ENCODE measurements around the gene MED23. TPM values are rescaled to one million over a fixed set of nuclear protein-coding genes. Genes with fewer than 3 reads are reported as not detected.
A peak's percentile ranks its signal among the peaks of the same experiment; 100 is the strongest.
"Not testable (repeated sequence)": the region's sequence is repeated elsewhere in the genome, so short reads cannot be mapped to it uniquely, and the experiment has no call there.

Gene MED23
- total RNA-seq, 1 donor from 2014 or later, result 37.3 TPM

DNA sequence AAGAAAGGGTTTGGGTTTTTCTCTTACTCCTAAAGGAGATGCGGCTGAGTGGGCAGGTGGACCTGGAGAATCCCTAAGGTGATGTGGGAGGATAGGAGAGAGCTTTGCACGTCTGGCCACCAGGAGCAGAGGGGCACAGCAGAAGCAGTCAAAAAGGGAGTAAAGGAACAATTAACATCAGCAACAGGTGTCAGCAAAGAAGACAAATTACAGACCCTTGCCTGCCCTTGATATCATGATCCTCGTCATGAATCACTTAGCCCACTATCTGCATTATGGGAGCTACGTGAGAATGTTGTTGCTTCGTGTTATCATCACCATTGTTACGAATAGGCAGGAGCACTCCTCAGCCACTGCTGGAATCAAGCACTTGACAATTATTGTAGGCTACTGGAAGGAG is 80.6 kb downstream of the MED23 start:
- H3K36me3 Mint-ChIP-seq, result no peaks in the 10 kb centered on the region
- no peak overlapping the region for H2AFZ ChIP-seq (replicated peaks)
- no peaks in the 10 kb centered on the region for H3K9me3 Mint-ChIP-seq
- H3K4me2 ChIP-seq, result no peak overlapping the region
- H4K20me1 ChIP-seq (ENCODE audit: low read depth), result no peaks in the 10 kb centered on the region
- H3K4me3 ChIP-seq, result no peak overlapping the region
- no peak for TF ChIP-seq EZH2 (IDR thresholded peaks at IDR 0.05)
- no peak for TF ChIP-seq CTCF (IDR thresholded peaks at IDR 0.05)
- no peak for TF ChIP-seq EZH2phosphoT487 (IDR thresholded peaks at IDR 0.05)
- no peaks in the 10 kb centered on the region for H3K36me3 ChIP-seq
- no peak overlapping the region for H3K27ac ChIP-seq
- no peak overlapping the region for H3K9ac ChIP-seq
- H3K27me3 ChIP-seq, result no peaks in the 10 kb centered on the region
- peaks cover 2% of the 10 kb centered on the region for H3K27me3 Mint-ChIP-seq (ENCODE audit: insufficient read depth, low read depth)
- no peak overlapping the region for H3K4me3 Mint-ChIP-seq
- no peaks in the 10 kb centered on the region for H3K9me3 ChIP-seq (ENCODE audit: low read depth)
- H3K79me2 ChIP-seq (ENCODE audit: low read depth), result no peaks in the 10 kb centered on the region
- no peak overlapping the region for H3K27ac Mint-ChIP-seq
- no peak for DNase-seq (ENCODE audit: low spot score)
- no peaks in the 10 kb centered on the region for H3F3A ChIP-seq (ENCODE audit: low read depth)
- no peaks in the 10 kb centered on the region for H3K4me1 Mint-ChIP-seq
- no peaks in the 10 kb centered on the region for H3K4me1 ChIP-seq

DNA sequence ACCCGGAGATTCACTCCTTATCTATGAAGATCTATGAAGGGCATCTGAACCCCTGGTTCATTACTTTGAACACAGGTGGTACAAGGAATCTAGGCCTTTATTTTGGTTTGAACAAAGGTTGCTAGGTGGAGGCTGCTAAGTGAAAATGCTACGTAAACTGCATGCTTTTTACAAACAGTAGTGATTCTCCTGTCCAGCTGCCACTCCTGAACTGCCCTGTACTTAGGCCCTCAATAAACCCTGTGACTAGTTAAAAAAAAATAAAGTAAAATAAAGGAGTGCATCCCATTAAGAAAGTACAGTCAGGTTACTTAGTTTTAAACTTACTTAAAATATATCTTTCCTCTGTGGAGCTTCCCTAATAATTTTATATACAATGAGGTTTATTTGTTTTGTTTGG is 82.7 kb downstream of the MED23 start:
- H3K36me3 Mint-ChIP-seq, result no peaks in the 10 kb centered on the region
- TF ChIP-seq EZH2 (IDR thresholded peaks at IDR 0.05) (no peak), EZH2phosphoT487 (IDR thresholded peaks at IDR 0.05) (no peak)
- no peak overlapping the region for H3K4me3 Mint-ChIP-seq
- H4K20me1 ChIP-seq (ENCODE audit: low read depth), result no peaks in the 10 kb centered on the region
- H3K4me2 ChIP-seq, result no peak overlapping the region
- H3K9ac ChIP-seq, result no peak overlapping the region
- no peaks in the 10 kb centered on the region for H3F3A ChIP-seq (ENCODE audit: low read depth)
- H3K27me3 ChIP-seq, result no peaks in the 10 kb centered on the region
- H3K9me3 Mint-ChIP-seq, result peaks cover 3% of the 10 kb centered on the region
- no peaks in the 10 kb centered on the region for H3K9me3 ChIP-seq (ENCODE audit: low read depth)
- DNase-seq (ENCODE audit: low spot score), result no peak
- H3K27ac Mint-ChIP-seq, result no peak overlapping the region
- no peak overlapping the region for H3K4me3 ChIP-seq
- no peak overlapping the region for H2AFZ ChIP-seq (replicated peaks)
- H3K4me1 Mint-ChIP-seq, result no peaks in the 10 kb centered on the region
- no peaks in the 10 kb centered on the region for H3K79me2 ChIP-seq (ENCODE audit: low read depth)
- H3K36me3 ChIP-seq, result no peaks in the 10 kb centered on the region
- H3K4me1 ChIP-seq, result no peaks in the 10 kb centered on the region
- no peak overlapping the region for H3K27ac ChIP-seq
- peaks cover 2% of the 10 kb centered on the region for H3K27me3 Mint-ChIP-seq (ENCODE audit: insufficient read depth, low read depth)

GRCh38 chr6:131538615-131539014 is 89.4 kb downstream of the MED23 start:
- not testable (repeated sequence) for H3K27ac Mint-ChIP-seq; H3K9me3 ChIP-seq (ENCODE audit: low read depth)

GRCh38 chr6:131532580-131533039 is 95.4 kb downstream of the MED23 start:
- no peak for DNase-seq (ENCODE audit: low spot score)
- TF ChIP-seq EZH2 (IDR thresholded peaks at IDR 0.05) (no peak), EZH2phosphoT487 (IDR thresholded peaks at IDR 0.05) (no peak), CTCF (IDR thresholded peaks at IDR 0.05) (no peak)
- no peaks in the 10 kb centered on the region for H3K36me3 Mint-ChIP-seq
- H3K4me1 Mint-ChIP-seq, result peaks cover 6% of the 10 kb centered on the region
- no peaks in the 10 kb centered on the region for H3F3A ChIP-seq (ENCODE audit: low read depth)
- no peak overlapping the region for H2AFZ ChIP-seq (replicated peaks)
- no peaks in the 10 kb centered on the region for H3K27me3 ChIP-seq
- peaks cover 6% of the 10 kb centered on the region for H3K9me3 Mint-ChIP-seq
- H3K27ac Mint-ChIP-seq, result no peak overlapping the region
- H3K27me3 Mint-ChIP-seq (ENCODE audit: insufficient read depth, low read depth), result peaks cover 2% of the 10 kb centered on the region
- H3K27ac ChIP-seq, result no peak overlapping the region
- no peaks in the 10 kb centered on the region for H4K20me1 ChIP-seq (ENCODE audit: low read depth)
- no peak overlapping the region for H3K4me3 Mint-ChIP-seq
- no peak overlapping the region for H3K9ac ChIP-seq
- H3K4me3 ChIP-seq, result no peak overlapping the region
- peaks cover 2% of the 10 kb centered on the region for H3K4me1 ChIP-seq
- H3K9me3 ChIP-seq (ENCODE audit: low read depth), result no peaks in the 10 kb centered on the region
- no peak overlapping the region for H3K4me2 ChIP-seq
- H3K36me3 ChIP-seq, result no peaks in the 10 kb centered on the region
- H3K79me2 ChIP-seq (ENCODE audit: low read depth), result no peaks in the 10 kb centered on the region

More at GRCh38 chr6:131538615-131539014, 89.4 kb downstream of the MED23 start:
- not testable (repeated sequence) for H2AFZ ChIP-seq (replicated peaks); H3K4me1 Mint-ChIP-seq; DNase-seq (ENCODE audit: low spot score); H3K27me3 ChIP-seq; H3K4me3 ChIP-seq; H3K27ac ChIP-seq; H3K27me3 Mint-ChIP-seq (ENCODE audit: insufficient read depth, low read depth); H3K36me3 ChIP-seq; H3K4me3 Mint-ChIP-seq; H3K9me3 Mint-ChIP-seq; H3K4me2 ChIP-seq; H4K20me1 ChIP-seq (ENCODE audit: low read depth); H3K36me3 Mint-ChIP-seq; H3F3A ChIP-seq (ENCODE audit: low read depth); H3K79me2 ChIP-seq (ENCODE audit: low read depth); H3K9ac ChIP-seq; H3K4me1 ChIP-seq

DNA sequence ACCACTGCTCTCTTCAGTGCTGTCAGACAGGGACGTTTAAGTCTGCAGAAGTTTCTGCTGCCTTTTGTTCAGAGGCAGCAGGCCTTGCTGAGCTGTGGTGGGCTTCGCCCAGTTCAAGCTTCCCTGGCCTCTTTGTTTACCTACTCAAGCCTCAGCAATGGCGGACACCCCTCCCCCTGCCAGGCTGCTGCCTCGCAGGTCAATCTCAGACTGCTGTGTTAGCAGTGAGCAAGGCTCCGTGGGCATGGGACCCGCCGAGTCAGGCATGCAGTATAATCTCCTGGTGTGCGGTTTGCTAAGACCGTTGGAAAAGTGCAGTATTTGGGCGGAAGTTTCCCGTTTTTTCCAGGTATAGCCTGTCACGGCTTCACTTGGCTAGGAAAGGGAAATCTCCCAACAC is 96.4 kb downstream of the MED23 start:
- H2AFZ ChIP-seq (replicated peaks), result peak overlapping the region; percentile 85
- H3K9me3 ChIP-seq (ENCODE audit: low read depth); H3F3A ChIP-seq (ENCODE audit: low read depth); H3K4me1 ChIP-seq; H3K9me3 Mint-ChIP-seq; H3K79me2 ChIP-seq (ENCODE audit: low read depth); H3K27me3 Mint-ChIP-seq (ENCODE audit: insufficient read depth, low read depth); H3K4me1 Mint-ChIP-seq; H3K36me3 ChIP-seq; H3K27ac ChIP-seq; H4K20me1 ChIP-seq (ENCODE audit: low read depth); H3K4me3 Mint-ChIP-seq; H3K27me3 ChIP-seq; H3K4me2 ChIP-seq; H3K9ac ChIP-seq; H3K27ac Mint-ChIP-seq; H3K36me3 Mint-ChIP-seq; H3K4me3 ChIP-seq: not testable (repeated sequence)
- DNase-seq (ENCODE audit: low spot score), result peak; percentile 12

GRCh38 chr6:131530936-131531335 is 97.1 kb downstream of the MED23 start:
- not testable (repeated sequence) for DNase-seq (ENCODE audit: low spot score); H4K20me1 ChIP-seq (ENCODE audit: low read depth); H3K27me3 ChIP-seq; H3K27ac ChIP-seq; H3K27me3 Mint-ChIP-seq (ENCODE audit: insufficient read depth, low read depth); H3K27ac Mint-ChIP-seq; H3K9me3 ChIP-seq (ENCODE audit: low read depth); H3K4me1 ChIP-seq; H3K4me3 Mint-ChIP-seq; H3K4me2 ChIP-seq; H3K4me1 Mint-ChIP-seq; H3K79me2 ChIP-seq (ENCODE audit: low read depth); H3K36me3 Mint-ChIP-seq; H3K9ac ChIP-seq; H3K4me3 ChIP-seq; H3F3A ChIP-seq (ENCODE audit: low read depth); H2AFZ ChIP-seq (replicated peaks); H3K9me3 Mint-ChIP-seq; H3K36me3 ChIP-seq

Data from neural progenitor cell (in vitro differentiated cells).